Measurements from ENCODE around the gene PPFIBP1.

GRCh38 chr12:27516625-27517024 lies 7.4 kb upstream of the PPFIBP1 start:
- no peak for TF ChIP-seq POLR2A (IDR thresholded peaks at IDR 0.05)
- TF ChIP-seq CTCF (IDR thresholded peaks at IDR 0.05): no peak
